SK-MEL-5 (cell line): ENCODE measurements around the gene LRRC4. TPM values are rescaled to one million over a fixed set of nuclear protein-coding genes. Genes with fewer than 3 reads are reported as not detected.

Experiments used
- DNase-seq: peaks from one replicate; pipeline ENCODE4 v3.0.0-alpha.2; 2016; ENCODE audit warnings: low read depth, low spot score
- in situ Hi-C: cut with HindIII; loops from 2 replicates; pipeline ENCODE4 v1.10.0; 2016; ENCODE audit warnings: low sequenced_read_pairs, high pct_unique_total_duplicates, low pct_unique_long_range_greater_than_20kb
- total RNA-seq: library from RNA; depleted of rRNA; stranded (reverse); fragments of >200 nt; shearing (Covaris generic); gene quantifications from 2 replicates; pipeline ENCODE4 v1.2.3, GENCODE V29; 2014

The LRRC4 gene
- total RNA-seq, 1 experiment from 2014 or later, result not detected

GRCh38 chr7:127998671-127999070, 32.6 kb downstream of the LRRC4 start:
- in situ Hi-C loops, result no loop called here
- no peak for DNase-seq

GRCh38 chr7:127997226-127997922, 33.9 kb downstream of the LRRC4 start:
- no peak for DNase-seq
- in situ Hi-C loops, result no loop called here

GRCh38 chr7:127996253-127997071, 34.8 kb downstream of the LRRC4 start:
- DNase-seq, result no peak
- in situ Hi-C loops, result no loop called here

- in situ Hi-C loops, result no loop called here
- DNase-seq, result no peak
These were observed 35.4 kb downstream of the LRRC4 start for GRCh38 chr7:127995881-127996215.

GRCh38 chr7:127995156-127995880, 35.9 kb downstream of the LRRC4 start:
- in situ Hi-C loops, result no loop called here
- no peak for DNase-seq

- in situ Hi-C loops, result no loop called here
- no peak for DNase-seq
These were observed 37.2 kb downstream of the LRRC4 start for GRCh38 chr7:127993987-127994386.

GRCh38 chr7:127993317-127993716, 37.9 kb downstream of the LRRC4 start:
- no peak for DNase-seq
- in situ Hi-C loops, result no loop called here

GRCh38 chr7:127988751-127989150, 42.5 kb downstream of the LRRC4 start:
- in situ Hi-C loops, result no loop called here
- no peak for DNase-seq

- in situ Hi-C loops, result no loop called here
- no peak for DNase-seq
These were observed 44.4 kb downstream of the LRRC4 start for GRCh38 chr7:127986581-127987521.

- DNase-seq, result no peak
- in situ Hi-C loops, result no loop called here
These were observed 47.4 kb downstream of the LRRC4 start for GRCh38 chr7:127983804-127984332.

- in situ Hi-C loops, result no loop called here
- no peak for DNase-seq
These were observed 49.3 kb downstream of the LRRC4 start for GRCh38 chr7:127981965-127982364.

- in situ Hi-C loops, result no loop called here
- no peak for DNase-seq
These were observed 50.3 kb downstream of the LRRC4 start for GRCh38 chr7:127980901-127981300.

- in situ Hi-C loops, result no loop called here
- DNase-seq, result no peak
These were observed 51.5 kb downstream of the LRRC4 start for GRCh38 chr7:127979728-127980126.

- in situ Hi-C loops, result no loop called here
- DNase-seq, result no peak
These were observed 52.0 kb downstream of the LRRC4 start for GRCh38 chr7:127979113-127979727.

- in situ Hi-C loops, result no loop called here
These were observed 52.8 kb downstream of the LRRC4 start for GRCh38 chr7:127978421-127978820.

More at GRCh38 chr7:127978421-127978820, 52.8 kb downstream of the LRRC4 start:
- DNase-seq, result no peak
